IPS-11a (cell line): Measurements from ENCODE around the gene FBXO36.
"Not testable (repeated sequence)": the region's sequence is repeated elsewhere in the genome, so short reads cannot be mapped to it uniquely, and the experiment has no call there.

ENCODE experiments used
- H3K4me3 ChIP-seq: one replicate; pipeline ENCODE4 v1.5.1; 2013; ENCODE audit warnings: low read depth, low read length, control low read depth

The FBXO36 gene

GRCh38 chr2:229956491-229956890 is 34.2 kb downstream of the FBXO36 start:
- no peak overlapping the region for H3K4me3 ChIP-seq

- not testable (repeated sequence) for H3K4me3 ChIP-seq
These were observed 41.3 kb downstream of the FBXO36 start for GRCh38 chr2:229963596-229963995.

- H3K4me3 ChIP-seq: no peak overlapping the region
These were observed 47.6 kb downstream of the FBXO36 start for GRCh38 chr2:229969921-229970320.

GRCh38 chr2:229970406-229970805 is 48.1 kb downstream of the FBXO36 start:
- no peak overlapping the region for H3K4me3 ChIP-seq

GRCh38 chr2:229971298-229971790 is 49.0 kb downstream of the FBXO36 start:
- no peak overlapping the region for H3K4me3 ChIP-seq

DNA sequence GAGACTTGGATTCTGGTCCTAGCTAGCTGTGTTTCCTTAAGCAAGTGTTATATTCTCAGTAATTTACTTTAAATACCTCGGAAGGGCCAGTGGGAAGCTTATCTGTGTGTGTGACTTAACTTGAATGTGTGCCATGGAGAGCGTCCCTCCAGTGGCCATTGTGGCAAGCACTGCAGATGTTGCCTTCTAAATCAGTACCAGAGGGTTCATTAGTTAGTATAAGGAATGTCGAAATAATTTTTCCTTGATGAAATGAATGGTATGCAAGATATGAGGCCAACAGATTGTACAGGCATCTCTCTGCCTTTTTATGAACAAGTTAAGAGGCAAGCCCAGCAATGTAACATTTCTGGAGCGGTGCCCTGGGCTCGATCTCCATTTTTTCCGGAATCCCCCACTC is 52.0 kb downstream of the FBXO36 start:
- no peak overlapping the region for H3K4me3 ChIP-seq

- H3K4me3 ChIP-seq: no peak overlapping the region
These were observed 58.3 kb downstream of the FBXO36 start for GRCh38 chr2:229980431-229981184.

DNA sequence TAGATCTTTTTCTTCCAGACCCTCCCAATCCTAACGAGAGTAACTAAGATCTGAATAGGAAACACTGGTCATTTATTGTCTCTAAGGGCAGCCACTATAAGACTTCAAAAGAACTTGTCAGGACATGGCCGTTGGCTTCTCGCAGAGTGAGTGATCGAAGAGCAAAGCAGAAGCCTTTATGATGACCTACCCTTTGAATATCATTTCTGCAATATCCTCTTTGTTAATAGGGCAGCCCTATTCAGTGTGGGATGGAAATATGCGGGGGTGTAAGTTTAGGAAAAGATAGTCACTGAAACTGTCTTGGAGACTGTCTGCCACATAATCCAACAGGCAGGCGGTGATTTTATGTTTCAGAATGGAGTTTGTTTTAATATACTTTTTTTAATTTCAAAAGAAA is 70.9 kb downstream of the FBXO36 start:
- H3K4me3 ChIP-seq: no peak overlapping the region

DNA sequence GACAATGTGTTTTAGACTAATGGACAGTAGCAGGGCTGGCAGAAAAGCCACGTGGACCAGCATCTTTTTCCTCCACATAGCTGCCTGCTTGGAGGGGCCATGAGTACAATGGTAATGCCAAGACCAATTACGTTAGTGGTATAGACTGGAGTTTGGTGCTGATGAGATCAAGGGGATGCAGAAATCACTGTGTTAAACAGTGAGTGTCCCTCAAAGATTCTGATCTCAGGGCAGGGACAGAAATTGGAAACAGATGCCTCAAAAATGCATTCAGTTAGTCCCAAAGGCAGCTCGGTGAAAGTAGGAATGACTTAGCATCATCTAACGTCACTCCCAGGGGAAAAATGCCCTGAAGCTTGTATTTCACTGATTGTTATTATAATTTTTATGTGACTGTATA is 74.0 kb downstream of the FBXO36 start:
- no peak overlapping the region for H3K4me3 ChIP-seq

DNA sequence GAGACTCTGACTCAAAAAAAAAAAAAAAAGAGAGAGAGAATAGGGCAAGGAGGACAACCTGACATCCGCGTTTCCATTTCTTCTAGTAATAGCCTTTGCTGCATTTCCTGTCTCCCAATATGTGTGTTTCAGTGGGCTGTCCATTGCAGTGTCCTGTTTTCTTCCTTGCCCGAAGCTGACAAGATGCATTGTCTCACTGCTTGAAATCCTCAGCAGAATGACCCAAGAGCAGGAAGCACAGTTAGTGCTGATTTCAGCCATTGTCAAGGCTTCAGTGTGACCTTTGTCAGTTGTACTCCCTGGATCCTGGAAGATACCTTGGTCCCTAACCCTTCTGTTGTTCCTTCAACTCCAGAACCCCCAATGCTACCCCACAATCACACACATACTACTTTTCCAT is 75.3 kb downstream of the FBXO36 start:
- no peak overlapping the region for H3K4me3 ChIP-seq

- H3K4me3 ChIP-seq: no peak overlapping the region
These were observed 78.0 kb downstream of the FBXO36 start for GRCh38 chr2:230000118-230000841.

- H3K4me3 ChIP-seq: no peak overlapping the region
These were observed 85.8 kb downstream of the FBXO36 start for GRCh38 chr2:230007931-230008707.

GRCh38 chr2:230008708-230009066 is 86.4 kb downstream of the FBXO36 start:
- no peak overlapping the region for H3K4me3 ChIP-seq

GRCh38 chr2:230010501-230010900 is 88.2 kb downstream of the FBXO36 start:
- H3K4me3 ChIP-seq: no peak overlapping the region

DNA sequence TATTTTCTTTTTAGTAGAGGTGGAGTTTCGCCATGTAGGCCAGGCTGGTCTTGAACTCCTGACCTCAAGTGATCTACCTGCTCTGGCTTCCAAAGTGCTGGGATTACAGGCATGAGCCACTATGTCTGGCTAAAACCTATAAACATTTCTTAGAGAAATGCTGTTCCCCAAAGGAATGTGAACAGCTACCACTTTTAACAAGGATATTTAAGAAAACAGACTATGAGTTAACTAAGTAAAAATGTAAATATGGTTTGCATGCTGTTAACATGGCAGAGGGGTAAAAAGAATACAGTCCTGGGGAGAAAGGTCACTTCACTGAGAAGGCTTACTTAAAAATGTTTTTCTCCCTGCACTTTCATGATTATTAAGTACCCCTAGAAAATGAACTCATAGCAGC is 89.3 kb downstream of the FBXO36 start:
- no peak overlapping the region for H3K4me3 ChIP-seq

GRCh38 chr2:230012267-230012884 is 90.1 kb downstream of the FBXO36 start:
- no peak overlapping the region for H3K4me3 ChIP-seq

DNA sequence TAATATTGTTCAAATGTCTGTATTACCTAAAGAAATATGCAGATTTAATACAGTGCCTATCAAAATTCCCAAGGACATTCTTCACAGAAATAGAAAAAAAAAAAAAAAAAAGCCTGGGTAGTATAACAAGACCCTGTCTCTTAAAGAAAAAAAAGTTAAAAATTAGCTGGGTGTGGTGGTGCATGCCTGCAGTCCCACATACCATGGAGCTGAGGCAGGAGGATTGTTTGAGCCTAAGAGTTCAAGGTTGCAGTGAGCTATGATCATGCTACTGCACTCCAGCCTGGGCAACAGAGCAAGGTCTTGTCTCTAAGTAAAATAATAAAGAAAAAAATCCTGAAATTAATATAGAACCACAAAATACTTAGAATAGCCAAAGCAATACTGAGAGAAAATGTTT is 94.5 kb downstream of the FBXO36 start:
- H3K4me3 ChIP-seq: no peak overlapping the region

- H3K4me3 ChIP-seq: no peak overlapping the region
These were observed 95.8 kb downstream of the FBXO36 start for GRCh38 chr2:230018153-230018552.

DNA sequence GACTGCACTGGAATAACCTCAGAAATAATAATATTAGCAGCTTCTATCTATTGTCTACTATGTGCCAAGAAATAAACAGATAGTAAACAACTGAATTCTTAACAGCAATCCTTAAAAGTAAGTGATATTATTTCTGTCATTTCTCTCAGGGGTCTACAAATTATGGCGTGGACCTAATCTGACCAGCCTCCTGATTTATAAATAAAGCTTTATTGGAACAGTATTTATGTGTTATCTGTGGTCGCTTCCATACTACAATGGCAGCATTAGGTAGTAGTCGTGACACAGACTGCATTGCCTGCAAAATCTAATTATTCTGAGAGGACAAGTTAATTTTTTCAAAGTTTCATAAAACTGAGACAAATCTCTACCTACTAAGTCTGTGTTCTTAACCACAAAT is 97.4 kb downstream of the FBXO36 start:
- no peak overlapping the region for H3K4me3 ChIP-seq

DNA sequence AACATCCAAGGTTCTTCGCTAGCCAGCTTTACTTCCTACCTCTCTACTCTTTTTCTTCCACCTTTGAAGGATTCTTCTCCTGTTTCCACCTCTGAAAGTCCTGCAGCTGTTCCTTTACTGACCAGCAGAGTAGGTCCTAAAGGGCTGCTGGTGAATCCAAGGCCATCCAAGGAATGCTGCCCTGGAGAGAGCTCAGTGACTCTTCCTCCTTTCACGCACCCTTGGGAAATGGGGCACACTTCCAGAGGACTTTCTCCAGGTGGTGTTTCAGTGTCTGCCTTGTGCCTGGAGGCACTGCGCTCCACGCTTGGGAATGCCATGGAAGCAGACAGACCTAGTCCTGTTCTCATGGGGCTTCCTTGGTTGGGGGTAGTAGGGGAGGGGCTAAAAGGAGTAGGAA is 101.0 kb downstream of the FBXO36 start:
- H3K4me3 ChIP-seq: no peak overlapping the region

DNA sequence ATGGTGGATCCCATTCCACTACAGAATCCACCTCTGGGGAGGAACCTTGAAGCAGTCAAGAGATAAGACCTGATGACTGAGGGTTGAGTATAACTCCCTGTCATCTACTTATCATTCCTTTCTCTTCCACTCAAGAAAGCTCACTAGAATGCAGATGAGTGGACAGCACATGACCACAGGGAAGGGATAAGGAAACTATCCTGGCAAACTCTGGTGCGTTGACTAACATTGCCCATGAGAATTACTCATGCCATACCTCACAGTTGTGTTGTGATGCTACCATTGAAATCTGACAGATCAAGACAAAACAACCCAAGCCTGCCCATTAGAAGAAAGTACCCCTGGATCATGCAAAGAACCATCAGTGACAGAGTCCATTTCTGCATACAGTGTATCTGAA is 119.9 kb downstream of the FBXO36 start:
- no peak overlapping the region for H3K4me3 ChIP-seq
